H54 (cell line): ENCODE measurements around the gene VSIG1.

ENCODE experiments used
- DNase-seq: peaks from one replicate; pipeline ENCODE4 v3.0.0; 2011; ENCODE audit warnings: low spot score, mixed read lengths; ENCODE audit not compliant: insufficient read length
- FAIRE-seq: peaks from 3 replicates; lab custom pipeline; 2011; peaks lifted over from hg19 to GRCh38; lab: Jason Lieb, UNC
- POLR2A ChIP-seq: IDR thresholded peaks from 2 replicates; pipeline ENCODE4 v1.6.1; 2011; ENCODE audit warnings: low read depth, mild to moderate bottlenecking, low read length

Gene VSIG1

DNA sequence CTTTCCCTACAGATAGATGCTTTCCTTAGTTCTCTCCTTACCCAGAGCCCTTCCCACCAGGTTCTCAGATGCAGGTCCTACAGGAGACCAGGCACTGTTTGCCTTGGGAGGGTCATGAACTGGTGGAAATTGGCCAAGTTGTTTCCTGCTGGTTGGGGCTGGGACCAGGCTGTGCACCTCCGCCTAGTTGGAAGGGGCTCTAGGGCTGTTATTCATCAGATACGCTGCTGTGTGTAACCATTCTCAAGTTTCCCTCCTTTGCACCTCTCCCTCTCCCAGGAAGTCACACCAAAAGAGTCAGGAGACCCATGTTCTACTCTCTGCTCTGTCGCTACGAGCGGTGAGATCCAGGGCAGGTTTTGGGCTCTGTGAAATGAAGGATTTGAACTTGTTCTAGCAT is 11.9 kb upstream of the VSIG1 start:
- no peak for FAIRE-seq
- no peak for TF ChIP-seq POLR2A
- DNase-seq, result no peak

DNA sequence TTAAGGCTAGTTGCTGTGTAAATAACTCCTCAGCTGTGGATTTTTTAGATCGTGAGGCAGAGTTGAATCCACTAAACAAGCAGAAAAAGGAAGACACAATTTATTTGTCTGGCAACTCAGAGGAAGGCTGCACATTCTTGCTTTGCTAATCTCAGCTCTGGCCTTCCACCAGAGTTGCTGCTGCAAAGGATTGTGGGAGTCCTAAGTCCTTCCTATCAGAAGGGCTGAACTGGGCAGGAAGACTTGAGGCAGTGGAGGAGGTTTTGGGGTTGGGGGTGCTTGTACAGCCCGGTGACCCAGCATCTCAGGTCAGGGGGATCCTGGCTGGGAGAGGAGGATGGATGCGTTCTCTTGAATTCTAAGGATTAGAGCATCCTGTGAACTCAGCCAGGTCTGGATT is 11.0 kb upstream of the VSIG1 start:
- FAIRE-seq, result no peak
- no peak for DNase-seq
- no peak for TF ChIP-seq POLR2A

DNA sequence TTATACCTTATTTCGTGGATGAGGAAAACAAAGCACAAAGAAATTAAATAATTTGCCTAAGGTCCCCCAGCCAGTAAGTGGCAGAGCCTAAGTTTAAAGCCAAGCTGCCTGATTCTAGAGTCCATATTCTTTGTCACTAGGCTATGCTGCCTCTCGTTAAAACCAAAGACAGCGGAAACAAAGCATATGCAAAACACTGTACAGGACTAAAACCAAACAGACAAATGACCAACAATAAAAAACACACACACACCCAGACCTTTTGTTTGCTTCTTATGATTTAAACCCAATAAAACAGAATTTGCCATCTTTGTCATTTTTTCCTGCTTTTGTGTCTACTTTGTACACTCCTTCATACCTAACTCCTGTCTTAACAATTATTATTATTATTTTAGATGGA is 10.1 kb upstream of the VSIG1 start:
- TF ChIP-seq POLR2A, result no peak
- DNase-seq (no peak), FAIRE-seq (no peak)

DNA sequence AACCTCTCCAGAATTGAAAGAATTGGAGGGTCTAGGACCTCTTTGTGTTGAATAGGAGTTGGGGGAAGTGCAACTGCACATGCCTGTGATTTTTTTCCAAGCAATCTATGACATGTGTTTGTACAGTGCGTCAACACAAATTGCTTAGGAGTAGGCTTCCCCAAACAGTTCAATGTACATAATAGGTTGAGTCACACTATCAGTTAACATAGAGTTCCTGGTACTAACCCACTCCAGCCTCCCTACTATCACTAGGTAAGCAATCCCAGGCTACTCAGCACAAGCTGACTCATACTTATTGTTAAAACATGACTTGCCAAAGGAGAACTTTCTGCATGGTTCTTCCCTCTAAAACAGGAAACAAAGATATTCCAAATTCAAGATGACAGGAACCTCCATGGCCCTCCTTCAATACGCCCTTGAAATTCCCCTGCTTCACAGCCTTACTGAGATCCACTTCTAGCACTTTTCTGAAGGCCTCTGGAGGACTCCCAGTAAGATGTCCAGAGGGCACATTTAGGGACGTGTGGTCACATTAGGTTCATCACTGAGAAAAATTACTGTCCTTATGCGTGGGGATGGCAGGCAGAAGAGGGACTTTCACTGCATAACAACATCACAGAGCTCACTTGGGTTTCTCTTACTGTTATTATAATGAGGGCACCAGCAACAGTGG is 8.4 kb upstream of the VSIG1 start:
- FAIRE-seq (peak; percentile 92), DNase-seq (peak; percentile 12)
- no peak for TF ChIP-seq POLR2A

DNA sequence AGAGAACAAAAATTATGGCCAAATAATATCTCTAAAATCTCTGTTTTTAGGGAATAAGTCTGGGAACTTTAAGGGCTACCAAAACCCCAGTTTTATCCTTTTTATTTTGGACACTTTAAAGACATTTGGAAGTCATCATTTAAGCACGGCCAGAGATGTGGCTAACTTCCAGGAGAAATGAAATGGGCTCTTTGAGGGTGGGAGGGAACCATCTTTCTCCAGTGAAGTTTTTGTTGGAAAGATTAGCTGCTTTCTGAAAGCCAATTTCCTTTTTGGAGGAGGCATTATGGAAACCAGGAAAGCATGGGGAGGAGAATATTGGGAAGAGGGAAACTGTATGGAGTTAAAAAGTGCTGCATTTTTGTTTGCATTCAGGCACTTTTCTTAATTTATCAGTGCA is 4.8 kb downstream of the VSIG1 start:
- FAIRE-seq, result no peak

DNA sequence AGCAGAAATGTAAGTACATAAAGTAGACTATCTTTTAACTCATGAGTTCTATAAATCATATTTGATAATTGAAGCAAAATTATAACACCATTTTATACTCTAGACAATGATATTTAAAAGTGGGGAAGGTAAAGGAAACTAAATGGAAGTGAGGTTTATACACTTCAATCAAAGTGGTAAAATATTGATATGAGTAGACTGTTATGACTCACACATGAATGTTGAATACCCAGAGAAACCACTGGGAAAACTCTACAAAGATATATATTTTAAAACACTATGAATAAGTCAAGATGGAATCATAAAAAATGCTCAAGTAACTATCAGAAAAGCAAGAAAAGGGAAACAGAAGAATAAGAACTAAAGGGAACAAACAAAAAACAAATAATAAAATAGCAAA is 8.4 kb downstream of the VSIG1 start:
- no peak for TF ChIP-seq POLR2A
- no peak for FAIRE-seq
- no peak for DNase-seq

More for the DNA sequence above, 4.8 kb downstream of the VSIG1 start:
- DNase-seq, result no peak
- TF ChIP-seq POLR2A, result no peak

DNA sequence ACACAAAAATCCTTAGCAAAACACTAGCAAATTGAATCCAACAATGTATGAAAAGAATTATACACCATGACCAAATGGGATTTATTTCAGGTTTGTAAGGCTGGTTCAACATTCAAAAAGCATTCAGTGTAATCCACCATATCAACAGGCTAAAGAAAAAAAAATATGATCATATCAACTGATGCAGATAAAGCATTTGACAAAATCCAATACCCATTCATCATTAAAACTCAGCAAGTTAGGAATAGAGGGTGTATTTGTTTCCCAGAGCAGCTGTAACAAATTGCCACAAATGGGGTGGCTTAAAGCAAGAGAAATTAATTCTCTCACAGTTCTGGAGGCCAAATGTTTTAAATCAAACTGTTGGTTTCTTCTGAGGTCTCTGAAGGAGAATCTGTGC is 10.7 kb downstream of the VSIG1 start:
- DNase-seq (no peak), FAIRE-seq (no peak)
- TF ChIP-seq POLR2A, result no peak

DNA sequence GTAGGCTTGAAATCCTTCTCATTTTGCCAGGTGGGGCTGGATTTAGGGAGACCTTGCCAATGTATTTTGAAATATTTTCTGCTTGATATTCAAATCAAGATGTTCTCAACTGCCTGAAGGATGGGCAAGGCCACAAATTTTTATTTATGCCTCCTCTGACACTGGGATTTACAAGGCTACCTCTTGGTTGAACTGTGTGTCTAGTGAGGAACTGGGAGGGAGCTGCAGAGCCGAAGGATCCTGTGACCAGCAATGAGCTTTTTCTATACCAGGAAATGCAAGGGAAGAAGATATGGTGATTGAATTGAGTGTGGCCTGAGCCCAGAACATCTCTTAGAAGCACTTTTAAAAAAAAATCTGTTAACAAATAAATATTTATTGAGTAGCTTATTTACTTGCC is 14.9 kb downstream of the VSIG1 start:
- DNase-seq (no peak), FAIRE-seq (no peak)
- no peak for TF ChIP-seq POLR2A

DNA sequence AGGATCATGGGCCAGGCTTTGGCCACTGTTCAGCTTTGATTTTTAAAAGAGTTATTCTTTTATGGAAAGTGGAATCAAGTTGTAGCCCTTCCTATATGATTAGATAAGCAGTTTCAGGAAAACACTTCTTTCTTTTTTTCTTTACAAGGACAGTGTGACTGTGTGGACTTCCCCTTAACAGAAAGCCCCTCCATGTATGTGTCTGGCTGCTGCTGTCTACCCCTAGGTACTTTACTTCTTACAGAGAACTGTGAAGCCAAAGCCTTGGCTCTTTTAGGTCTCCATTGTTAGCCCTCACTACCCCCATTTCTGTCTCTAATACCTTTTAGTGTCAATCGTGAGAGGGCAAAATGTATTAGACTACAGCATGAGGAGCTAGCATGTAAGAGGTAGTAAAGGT is 19.1 kb downstream of the VSIG1 start:
- FAIRE-seq, result no peak

DNA sequence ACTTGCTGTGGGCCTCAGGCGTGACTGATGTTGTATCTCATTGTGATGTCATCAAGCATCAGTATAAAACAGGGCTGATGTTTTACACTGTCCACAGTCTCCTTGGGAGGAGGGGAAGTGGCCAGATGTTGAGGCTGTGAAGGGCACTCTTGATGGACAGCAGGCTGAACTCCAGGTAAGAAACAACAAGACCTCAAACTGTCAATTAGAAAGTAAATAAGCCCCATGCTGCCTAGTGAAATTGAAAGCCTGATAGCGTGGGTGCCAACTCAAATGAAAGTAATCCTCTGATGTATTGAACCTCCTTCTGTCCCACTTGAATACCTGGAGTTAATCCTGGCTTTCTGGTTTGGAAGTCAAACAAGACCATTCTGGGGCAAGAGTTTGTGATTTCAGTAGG is 19.7 kb downstream of the VSIG1 start:
- FAIRE-seq, result no peak
- DNase-seq, result no peak
- TF ChIP-seq POLR2A, result no peak

More for the DNA sequence above, 19.1 kb downstream of the VSIG1 start:
- no peak for TF ChIP-seq POLR2A
- no peak for DNase-seq

DNA sequence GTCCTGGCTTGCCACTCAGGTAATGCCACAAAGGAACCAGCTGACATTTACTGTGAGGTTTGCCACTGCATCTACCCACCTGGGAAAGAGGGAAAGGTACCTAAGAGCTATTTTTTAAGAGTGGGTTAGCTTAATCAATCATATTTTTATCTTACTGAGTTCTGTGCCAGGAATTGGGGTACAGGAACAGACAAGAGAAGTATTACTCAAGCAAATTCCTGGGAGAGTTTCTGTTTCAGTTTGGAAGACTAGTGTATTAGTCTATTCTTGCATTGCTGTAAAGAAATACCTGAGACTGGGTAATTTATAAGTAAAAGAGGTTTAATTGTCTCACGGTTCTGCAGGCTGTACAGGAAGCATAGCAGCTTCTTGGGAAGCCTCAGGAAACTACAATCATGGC is 23.3 kb downstream of the VSIG1 start:
- FAIRE-seq, result no peak
- no peak for TF ChIP-seq POLR2A
- no peak for DNase-seq

DNA sequence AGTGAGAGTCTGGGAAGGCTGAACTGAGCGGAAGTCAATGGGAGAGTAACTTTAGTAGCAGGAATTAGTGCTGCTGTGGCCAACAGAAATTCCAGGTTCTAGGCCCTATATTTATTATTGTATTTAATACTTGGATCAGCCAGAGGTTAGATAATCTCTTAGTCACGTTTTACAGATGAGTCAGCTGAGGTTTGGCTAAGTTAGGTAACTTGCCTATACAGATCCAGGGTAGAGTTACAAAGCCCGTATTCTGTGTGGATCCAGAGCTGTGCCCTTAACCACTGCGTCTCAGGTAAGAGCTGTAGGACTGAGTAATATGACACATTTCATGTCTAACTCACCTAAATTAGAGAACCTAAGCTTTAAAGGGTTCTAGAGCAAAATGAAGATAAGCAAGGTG is 26.0 kb downstream of the VSIG1 start:
- FAIRE-seq, result no peak
- DNase-seq, result no peak
- TF ChIP-seq POLR2A, result no peak

DNA sequence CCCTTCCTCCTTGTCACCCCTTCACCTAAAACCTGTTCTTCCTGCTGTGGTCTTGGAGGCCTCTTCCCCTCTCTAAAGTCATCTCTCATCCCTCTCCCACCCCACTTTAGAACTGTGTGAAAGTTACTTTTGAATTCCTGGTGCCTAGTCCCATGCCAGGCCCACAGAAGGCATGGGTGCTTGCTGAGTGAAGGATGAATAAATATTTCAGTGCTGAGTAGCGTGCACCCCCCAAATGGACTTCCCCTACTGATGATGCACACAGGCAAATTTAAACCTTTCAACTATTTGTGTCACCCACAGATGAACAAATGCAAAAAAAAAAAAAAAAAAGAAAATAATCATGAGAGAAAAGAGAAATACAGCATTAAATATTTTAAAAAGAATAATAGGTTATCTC is 26.7 kb downstream of the VSIG1 start:
- no peak for FAIRE-seq

DNA sequence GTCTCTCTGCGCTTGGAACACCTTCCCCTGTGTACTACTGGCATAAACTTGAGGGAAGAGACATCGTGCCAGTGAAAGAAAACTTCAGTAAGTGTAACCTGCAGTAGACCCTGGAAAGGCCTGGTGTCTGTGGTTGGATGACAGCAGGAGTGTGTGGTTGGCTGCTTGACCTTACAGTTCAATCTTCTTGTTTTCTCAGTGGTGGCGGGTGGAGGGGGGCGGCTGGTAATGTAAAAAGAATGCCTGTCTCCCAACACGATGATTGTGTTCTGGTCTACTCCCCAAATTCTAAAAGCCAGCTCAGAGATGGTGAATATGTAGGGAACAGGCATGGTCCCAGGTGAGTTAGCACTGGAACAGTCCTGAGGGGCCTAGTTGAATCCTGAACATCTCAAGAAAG is 27.9 kb downstream of the VSIG1 start:
- DNase-seq (no peak), FAIRE-seq (peak; percentile 84)
- no peak for TF ChIP-seq POLR2A

More for the DNA sequence above, 26.7 kb downstream of the VSIG1 start:
- no peak for DNase-seq
- no peak for TF ChIP-seq POLR2A

DNA sequence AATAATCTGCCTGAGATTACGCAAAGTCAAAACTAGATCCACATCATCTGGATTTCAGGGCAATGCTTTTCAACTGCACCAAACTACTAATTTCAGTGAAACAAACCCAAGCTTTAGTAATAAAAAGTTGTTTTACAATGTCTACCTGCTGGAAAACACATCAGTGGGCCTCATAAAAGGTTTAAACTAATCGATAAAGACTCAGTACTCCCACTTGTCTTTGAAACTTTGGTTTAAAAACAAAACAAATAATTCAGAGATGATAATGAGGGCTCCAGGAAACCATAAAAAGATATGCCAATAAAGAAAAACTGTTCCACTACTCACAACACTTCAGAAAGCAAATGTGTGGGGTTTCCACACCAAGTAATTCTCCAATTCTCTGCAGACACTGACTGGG is 36.2 kb downstream of the VSIG1 start:
- TF ChIP-seq POLR2A, result no peak
- DNase-seq, result no peak
- no peak for FAIRE-seq
